Central memory CD4-positive, alpha-beta T cell (primary cell): Measurements from ENCODE around the gene SIRT7.

Experiments used
- DNase-seq: peaks from one replicate; pipeline ENCODE4 v3.0.0; 2022
- total RNA-seq, 3 experiments: gene quantifications; one replicate each; lab custom pipeline; 2026; lab: John Stamatoyannopoulos, UW

The SIRT7 gene, protein sequence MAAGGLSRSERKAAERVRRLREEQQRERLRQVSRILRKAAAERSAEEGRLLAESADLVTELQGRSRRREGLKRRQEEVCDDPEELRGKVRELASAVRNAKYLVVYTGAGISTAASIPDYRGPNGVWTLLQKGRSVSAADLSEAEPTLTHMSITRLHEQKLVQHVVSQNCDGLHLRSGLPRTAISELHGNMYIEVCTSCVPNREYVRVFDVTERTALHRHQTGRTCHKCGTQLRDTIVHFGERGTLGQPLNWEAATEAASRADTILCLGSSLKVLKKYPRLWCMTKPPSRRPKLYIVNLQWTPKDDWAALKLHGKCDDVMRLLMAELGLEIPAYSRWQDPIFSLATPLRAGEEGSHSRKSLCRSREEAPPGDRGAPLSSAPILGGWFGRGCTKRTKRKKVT
- 41.6 to 63.5 (median 55.2) reads per million in 3 experiments for total RNA-seq

DNA sequence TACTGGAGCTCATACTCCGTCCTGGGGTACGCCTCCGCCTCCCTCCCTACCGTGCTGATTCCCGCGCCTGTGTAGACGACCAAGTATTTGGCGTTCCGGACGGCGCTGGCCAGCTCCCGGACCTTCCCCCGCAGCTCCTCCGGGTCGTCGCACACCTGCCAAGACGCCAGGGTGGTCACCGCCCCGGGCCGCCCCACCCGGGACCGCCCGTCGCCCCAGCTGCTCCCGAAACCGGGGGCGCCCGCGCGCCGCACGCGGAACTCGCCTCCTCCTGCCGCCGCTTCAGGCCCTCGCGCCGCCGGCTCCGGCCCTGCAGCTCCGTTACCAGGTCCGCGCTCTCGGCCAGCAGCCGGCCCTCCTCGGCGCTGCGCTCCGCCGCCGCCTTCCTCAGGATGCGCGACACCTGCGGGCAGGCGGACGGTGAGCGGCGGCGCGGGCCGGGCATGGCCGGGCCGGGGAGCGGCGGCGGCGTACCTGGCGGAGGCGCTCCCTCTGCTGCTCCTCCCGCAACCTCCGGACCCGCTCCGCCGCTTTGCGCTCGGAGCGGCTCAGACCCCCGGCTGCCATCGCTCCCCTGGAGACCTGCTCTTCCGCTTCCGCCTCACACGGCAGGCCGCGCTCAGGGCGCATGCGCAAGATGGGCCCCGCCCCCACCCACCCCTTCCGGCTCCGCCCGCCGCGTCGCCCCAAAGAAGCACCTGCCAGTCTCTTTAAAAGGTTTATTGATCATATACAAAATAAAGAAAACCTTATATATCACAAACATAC, at the start of gene SIRT7:
Gene SIRT7 (minus strand): TSS at position 612 of the 768 bp plus-strand sequence. CDS start 45 bp downstream, at position 567.
- DNase-seq, result peak; percentile 78

DNA sequence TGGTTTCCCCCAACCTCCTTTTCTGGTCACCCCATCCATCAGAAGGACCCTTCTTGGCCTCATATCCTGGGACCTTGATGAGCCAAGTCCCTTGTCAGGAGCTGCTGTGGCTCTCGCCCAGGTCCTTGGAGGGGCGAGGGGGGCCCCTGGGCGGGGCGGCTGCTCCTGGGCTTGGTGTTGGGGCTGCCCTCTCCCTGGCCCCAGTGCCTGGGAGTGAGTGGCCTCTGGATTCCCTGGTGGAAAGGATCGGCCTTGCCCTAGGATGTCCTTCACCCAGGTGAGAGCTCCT, 49.2 kb upstream of the SIRT7 start:
- DNase-seq, result no peak

- DNase-seq, result no peak
These were observed 48.6 kb upstream of the SIRT7 start for GRCh38 chr17:81966343-81967243.

DNA sequence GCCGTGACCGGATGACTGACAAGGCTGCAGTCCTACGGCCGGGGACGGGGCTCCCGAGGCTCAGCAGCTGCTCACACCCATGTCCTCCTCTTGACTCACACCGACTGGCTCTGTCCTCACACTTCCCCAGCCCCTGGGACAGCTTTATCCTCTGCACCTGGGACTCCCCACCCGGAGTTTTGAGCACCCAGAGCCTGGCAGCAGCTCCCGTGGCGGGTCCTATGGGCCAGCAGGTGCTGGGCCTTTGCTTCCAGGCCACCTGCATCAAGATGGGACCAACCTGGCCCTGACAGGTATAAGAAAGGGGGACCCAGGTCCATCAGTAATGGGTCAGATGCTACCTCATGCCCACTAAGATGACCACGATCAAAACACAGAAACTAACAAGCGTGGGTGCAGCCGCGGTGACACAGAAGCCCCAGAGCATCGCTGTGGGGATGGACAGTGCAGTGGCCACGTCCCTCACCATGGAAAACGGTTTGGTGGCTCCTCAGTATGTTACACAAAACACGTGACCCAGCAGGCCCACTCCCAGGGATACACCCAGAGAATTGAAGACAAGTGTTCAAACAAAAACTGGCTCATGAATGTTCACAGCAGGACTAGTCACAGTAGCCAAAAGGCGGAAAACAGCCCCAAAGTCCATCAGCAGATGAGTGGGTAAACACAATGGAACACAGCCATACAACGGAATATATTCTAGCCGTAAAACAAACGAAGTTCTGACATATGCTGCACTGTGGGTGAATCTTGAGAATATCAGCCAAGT, 46.3 kb upstream of the SIRT7 start:
- DNase-seq, result no peak

DNA sequence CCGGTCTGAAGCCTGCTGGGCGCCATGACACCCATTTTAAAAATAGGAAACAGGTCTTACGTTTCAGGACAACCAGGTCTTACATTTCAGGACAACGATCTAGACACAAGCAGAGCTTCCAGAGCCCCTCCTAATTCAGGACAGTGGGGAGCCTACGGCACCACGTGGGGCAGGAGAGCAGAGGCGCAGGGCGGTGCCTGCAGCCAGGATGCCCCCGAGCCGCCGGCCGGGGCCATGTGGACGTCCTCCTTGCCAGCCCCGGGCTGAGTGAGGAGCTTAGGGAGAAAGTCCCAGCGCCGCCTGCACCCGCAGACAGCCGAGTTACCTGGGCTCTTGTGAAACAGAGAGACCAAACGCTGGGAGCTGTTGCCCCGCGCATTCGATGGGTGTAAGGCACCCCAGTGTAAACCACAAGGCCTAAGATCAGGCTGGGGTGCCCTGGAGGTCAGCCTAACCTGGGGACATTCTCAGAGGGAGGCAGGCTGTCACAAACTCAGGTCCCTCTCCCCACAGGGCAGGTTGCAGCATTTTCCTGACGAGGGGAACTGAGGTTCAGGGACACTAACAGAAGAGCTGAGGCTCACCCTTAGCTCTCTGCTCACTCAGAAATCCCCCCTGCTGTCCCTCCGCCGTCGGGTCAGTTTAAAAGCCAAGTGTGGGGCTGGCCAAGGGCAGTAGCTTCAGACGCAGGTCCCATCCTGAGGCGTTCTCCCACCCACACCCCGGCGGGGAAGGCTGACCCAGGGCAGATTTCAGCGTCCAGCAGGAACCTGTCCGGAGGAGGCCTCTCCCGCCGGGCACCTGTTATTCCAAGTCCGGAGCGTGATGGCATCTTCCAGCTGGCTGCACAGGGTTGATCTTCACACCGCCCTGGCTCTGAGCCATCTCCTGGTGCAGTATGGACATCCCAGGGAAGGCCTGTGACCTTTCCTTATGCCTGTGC, 44.8 kb upstream of the SIRT7 start:
- DNase-seq, result no peak

- DNase-seq, result no peak
These were observed 43.8 kb upstream of the SIRT7 start for GRCh38 chr17:81961521-81962498.

GRCh38 chr17:81961087-81961511, 43.1 kb upstream of the SIRT7 start, which contains the start of gene NOTUM:
Gene NOTUM, minus strand, starts transcription at chr17:81961187. Its CDS starts 278 bp downstream, at chr17:81960909.
- no peak for DNase-seq

- DNase-seq, result no peak
These were observed 42.4 kb upstream of the SIRT7 start for GRCh38 chr17:81960130-81960958.

DNA sequence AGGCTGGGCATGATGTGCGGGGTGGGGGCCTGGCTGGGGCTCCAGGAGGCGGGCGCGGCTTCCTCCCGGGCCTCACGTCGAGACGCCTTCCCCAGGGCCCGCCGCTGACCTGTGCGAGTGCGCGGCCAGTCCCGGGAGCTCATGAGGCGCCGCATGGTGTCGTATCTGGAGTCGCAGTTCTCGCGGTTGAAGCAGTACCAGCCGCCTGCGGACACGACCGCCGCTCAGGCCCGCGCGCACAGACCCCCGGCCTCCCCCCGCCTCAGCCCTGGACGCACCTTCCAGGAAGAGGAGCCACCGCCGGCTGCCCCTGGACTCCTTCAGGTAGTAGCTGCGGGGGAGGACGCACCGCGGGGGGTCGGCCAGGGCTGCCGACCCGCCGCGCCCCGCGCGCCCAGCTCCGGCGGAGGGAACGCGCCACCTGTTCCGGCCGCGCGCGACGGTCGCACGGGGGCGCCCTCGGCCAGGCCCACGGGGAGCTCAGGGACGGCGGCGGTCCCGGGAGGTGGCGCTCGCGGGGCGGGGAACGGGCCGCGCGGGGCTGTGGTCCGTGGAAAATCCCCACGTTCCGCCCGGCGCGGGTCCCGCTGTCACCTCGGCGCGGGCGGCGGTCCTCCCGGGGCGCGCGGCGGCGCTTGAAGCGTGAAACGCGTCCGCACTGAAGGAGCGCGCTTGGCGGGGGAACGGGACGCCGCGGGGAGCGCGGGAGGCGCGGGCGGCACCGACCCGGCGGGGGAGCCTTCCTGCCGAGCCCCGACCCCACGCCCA, 41.6 kb upstream of the SIRT7 start:
- peak; percentile 80 for DNase-seq

- no peak for DNase-seq
These were observed 40.8 kb upstream of the SIRT7 start for GRCh38 chr17:81958633-81959342.

DNA sequence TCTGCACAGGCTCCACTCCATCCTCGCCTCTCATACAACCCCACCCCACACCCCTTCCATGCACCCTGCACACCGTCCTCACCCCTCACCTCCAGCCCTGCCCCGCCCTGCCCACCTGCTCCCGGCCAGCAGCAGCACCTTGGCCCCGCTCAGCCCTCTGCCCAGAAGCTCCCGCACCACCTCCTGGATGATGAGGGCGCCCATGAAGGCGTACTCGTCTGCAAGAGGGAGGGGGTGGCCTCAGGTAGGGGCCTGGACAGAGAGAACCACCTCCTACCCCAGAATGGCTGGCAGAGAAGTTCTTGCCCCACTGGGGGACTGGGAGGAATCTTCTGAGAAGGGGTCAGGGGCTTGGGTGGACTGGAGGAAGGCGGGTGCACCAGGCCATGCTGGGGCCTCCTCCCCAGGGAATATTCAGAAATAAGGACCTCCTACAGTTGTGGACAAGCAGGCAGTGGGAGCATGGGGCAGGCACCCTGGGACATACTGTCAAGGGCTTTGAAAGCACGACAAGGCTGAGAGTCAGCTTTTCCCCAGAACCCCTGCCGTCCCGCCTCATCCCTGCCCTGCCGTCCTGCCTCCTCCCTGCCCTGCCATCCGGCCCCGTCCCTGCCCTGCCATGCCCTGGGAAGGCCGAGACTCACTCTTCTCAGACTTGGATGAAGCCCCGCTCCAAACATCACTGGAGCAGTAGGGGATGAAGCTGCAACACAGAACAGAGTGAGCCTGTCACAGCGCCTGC, 39.9 kb upstream of the SIRT7 start:
- no peak for DNase-seq

GRCh38 chr17:81956607-81957589, 38.9 kb upstream of the SIRT7 start:
- no peak for DNase-seq

- no peak for DNase-seq
These were observed 38.0 kb upstream of the SIRT7 start for GRCh38 chr17:81955756-81956544.

- DNase-seq, result no peak
These were observed 37.2 kb upstream of the SIRT7 start for GRCh38 chr17:81955058-81955681.
